Thyroid gland (tissue), 4 donors: Measurements from ENCODE around the gene TSPAN8.

ENCODE experiments used
- POLR2A ChIP-seq, 2 donors: fragments of 450-650 bp; IDR thresholded peaks; one replicate each; pipeline ENCODE4 v1.6.1; 2017; ENCODE audit warnings: antibody characterized with exemption in 2 of 2, mild to moderate bottlenecking in 2 of 2, moderate library complexity in 1 of 2
- TF ChIP-seq, protein P1 (sequence below), 6 experiments: fragments of 200-600 bp in 3 of 6; fragments of 450-650 bp in 3 of 6; sonication (generic) in 3 of 6; IDR thresholded peaks; one replicate each; pipeline ENCODE4 v1.5.1; 2016 to 2019; ENCODE audit warnings: antibody characterized with exemption in 6 of 6, mild to moderate bottlenecking in 2 of 6, inconsistent platforms in 1 of 6, moderate library complexity in 1 of 6

DNA sequence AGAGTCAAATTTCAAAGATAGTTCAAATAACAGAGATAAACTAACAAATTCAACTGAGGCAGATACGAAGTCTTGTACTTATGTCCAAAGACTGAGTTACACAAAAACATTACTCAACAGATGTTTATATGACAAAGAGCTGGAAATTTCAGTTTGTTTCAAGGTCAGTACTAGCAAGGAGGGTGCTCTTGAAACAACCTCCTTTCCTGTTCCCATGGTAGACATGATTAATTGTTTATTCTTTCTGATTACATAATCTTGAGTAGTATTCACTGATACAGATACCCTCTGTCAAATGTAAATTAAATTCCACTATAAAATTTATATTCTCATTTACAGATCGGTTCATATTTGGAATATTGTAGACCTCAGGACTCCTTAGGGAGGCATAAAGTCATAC is 23.4 kb downstream of the TSPAN8 start:
- TF ChIP-seq, protein P1, sequence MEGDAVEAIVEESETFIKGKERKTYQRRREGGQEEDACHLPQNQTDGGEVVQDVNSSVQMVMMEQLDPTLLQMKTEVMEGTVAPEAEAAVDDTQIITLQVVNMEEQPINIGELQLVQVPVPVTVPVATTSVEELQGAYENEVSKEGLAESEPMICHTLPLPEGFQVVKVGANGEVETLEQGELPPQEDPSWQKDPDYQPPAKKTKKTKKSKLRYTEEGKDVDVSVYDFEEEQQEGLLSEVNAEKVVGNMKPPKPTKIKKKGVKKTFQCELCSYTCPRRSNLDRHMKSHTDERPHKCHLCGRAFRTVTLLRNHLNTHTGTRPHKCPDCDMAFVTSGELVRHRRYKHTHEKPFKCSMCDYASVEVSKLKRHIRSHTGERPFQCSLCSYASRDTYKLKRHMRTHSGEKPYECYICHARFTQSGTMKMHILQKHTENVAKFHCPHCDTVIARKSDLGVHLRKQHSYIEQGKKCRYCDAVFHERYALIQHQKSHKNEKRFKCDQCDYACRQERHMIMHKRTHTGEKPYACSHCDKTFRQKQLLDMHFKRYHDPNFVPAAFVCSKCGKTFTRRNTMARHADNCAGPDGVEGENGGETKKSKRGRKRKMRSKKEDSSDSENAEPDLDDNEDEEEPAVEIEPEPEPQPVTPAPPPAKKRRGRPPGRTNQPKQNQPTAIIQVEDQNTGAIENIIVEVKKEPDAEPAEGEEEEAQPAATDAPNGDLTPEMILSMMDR (IDR thresholded peaks at IDR 0.05), result no peak
- TF ChIP-seq POLR2A (IDR thresholded peaks at IDR 0.05), result no peak
